HEK293 (cell line): ENCODE measurements around the gene AP2M1.

Source experiments
- IKZF3 ChIP-seq: fragments of 450-650 bp; IDR thresholded peaks from 2 replicates; pipeline ENCODE4 v1.5.0; 2018; ENCODE audit warnings: missing biosample characterization, mild to moderate bottlenecking, missing genetic modification characterization, moderate library complexity
- KLF10 ChIP-seq: fragments of 450-650 bp; IDR thresholded peaks from 2 replicates; pipeline ENCODE4 v1.5.1; 2018; ENCODE audit warnings: missing biosample characterization, mild to moderate bottlenecking, missing genetic modification characterization
- MZF1 ChIP-seq: fragments of 450-650 bp; formaldehyde crosslinking; IDR thresholded peaks from 2 replicates; pipeline ENCODE4 v1.5.1; 2017; ENCODE audit warnings: missing biosample characterization, missing genetic modification characterization, borderline replicate concordance
- OVOL3 ChIP-seq: fragments of 450-650 bp; formaldehyde crosslinking; IDR thresholded peaks from 2 replicates; pipeline ENCODE4 v1.5.1; 2016; ENCODE audit warnings: missing biosample characterization, missing genetic modification characterization
- SP2 ChIP-seq: fragments of 450-650 bp; formaldehyde crosslinking; IDR thresholded peaks from 2 replicates; pipeline ENCODE4 v1.5.1; 2016; ENCODE audit warnings: missing biosample characterization, missing genetic modification characterization
- YY1 ChIP-seq: fragments of 450-650 bp; formaldehyde crosslinking; IDR thresholded peaks from 2 replicates; pipeline ENCODE4 v1.5.1; 2018; ENCODE audit warnings: missing biosample characterization, missing genetic modification characterization
- ZBTB1 ChIP-seq: fragments of 450-650 bp; formaldehyde crosslinking; IDR thresholded peaks from 2 replicates; pipeline ENCODE4 v1.5.1; 2016; ENCODE audit warnings: missing biosample characterization, missing genetic modification characterization
- ZBTB10 ChIP-seq: fragments of 450-650 bp; formaldehyde crosslinking; IDR thresholded peaks from 2 replicates; pipeline ENCODE4 v1.5.1; 2016; ENCODE audit warnings: missing biosample characterization, missing genetic modification characterization
- ZBTB6 ChIP-seq: fragments of 450-650 bp; formaldehyde crosslinking; IDR thresholded peaks from 2 replicates; pipeline ENCODE4 v1.5.1; 2017; ENCODE audit warnings: missing biosample characterization, missing genetic modification characterization
- ZFP41 ChIP-seq: fragments of 450-650 bp; formaldehyde crosslinking; IDR thresholded peaks from 2 replicates; pipeline ENCODE4 v1.5.1; 2016; ENCODE audit warnings: missing biosample characterization, missing genetic modification characterization, borderline replicate concordance
- ZNF112 ChIP-seq: fragments of 450-650 bp; formaldehyde crosslinking; IDR thresholded peaks from 2 replicates; pipeline ENCODE4 v1.5.0; 2017; ENCODE audit warnings: missing biosample characterization, missing genetic modification characterization
- ZNF140 ChIP-seq: fragments of 450-650 bp; formaldehyde crosslinking; IDR thresholded peaks from 2 replicates; pipeline ENCODE4 v1.5.1; 2016; ENCODE audit warnings: missing biosample characterization, missing genetic modification characterization
- ZNF148 ChIP-seq: fragments of 450-650 bp; formaldehyde crosslinking; IDR thresholded peaks from 2 replicates; pipeline ENCODE4 v1.5.0; 2017; ENCODE audit warnings: missing biosample characterization, missing genetic modification characterization, borderline replicate concordance
- ZNF18 ChIP-seq: fragments of 450-650 bp; formaldehyde crosslinking; IDR thresholded peaks from 2 replicates; pipeline ENCODE4 v1.5.1; 2016; ENCODE audit warnings: missing biosample characterization, missing genetic modification characterization
- ZNF19 ChIP-seq: fragments of 450-650 bp; formaldehyde crosslinking; IDR thresholded peaks from 2 replicates; pipeline ENCODE4; 2016; ENCODE audit warnings: missing biosample characterization, missing genetic modification characterization, low read depth
- ZNF211 ChIP-seq: fragments of 450-650 bp; formaldehyde crosslinking; IDR thresholded peaks from 2 replicates; pipeline ENCODE4 v1.5.1; 2016; ENCODE audit warnings: low read depth, missing biosample characterization, missing genetic modification characterization
- ZNF23 ChIP-seq: fragments of 450-650 bp; formaldehyde crosslinking; IDR thresholded peaks from 2 replicates; pipeline ENCODE4 v1.5.1; 2016; ENCODE audit warnings: missing biosample characterization, missing genetic modification characterization, borderline replicate concordance
- ZNF266 ChIP-seq: fragments of 450-650 bp; formaldehyde crosslinking; IDR thresholded peaks from 2 replicates; pipeline ENCODE4 v1.5.1; 2016; ENCODE audit warnings: missing biosample characterization, missing genetic modification characterization, low read depth
- ZNF302 ChIP-seq: fragments of 450-650 bp; formaldehyde crosslinking; IDR thresholded peaks from 2 replicates; pipeline ENCODE4 v1.5.1; 2016; ENCODE audit warnings: missing biosample characterization, missing genetic modification characterization, low read depth
- ZNF350 ChIP-seq: fragments of 450-650 bp; formaldehyde crosslinking; IDR thresholded peaks from 2 replicates; pipeline ENCODE4 v1.5.0; 2017; ENCODE audit warnings: missing biosample characterization, mild to moderate bottlenecking, missing genetic modification characterization
- ZNF362 ChIP-seq: fragments of 450-650 bp; formaldehyde crosslinking; IDR thresholded peaks from 2 replicates; pipeline ENCODE4 v1.5.1; 2016; ENCODE audit warnings: missing biosample characterization, missing genetic modification characterization
- ZNF473 ChIP-seq: fragments of 450-650 bp; formaldehyde crosslinking; IDR thresholded peaks from 2 replicates; pipeline ENCODE4 v1.5.1; 2017; ENCODE audit warnings: missing biosample characterization, missing genetic modification characterization
- ZNF488 ChIP-seq: fragments of 450-650 bp; formaldehyde crosslinking; IDR thresholded peaks from 2 replicates; pipeline ENCODE4 v1.5.1; 2016; ENCODE audit warnings: missing biosample characterization, missing genetic modification characterization
- ZNF560 ChIP-seq: fragments of 450-650 bp; formaldehyde crosslinking; IDR thresholded peaks from 2 replicates; pipeline ENCODE4 v1.5.1; 2017; ENCODE audit warnings: missing biosample characterization, missing genetic modification characterization, borderline replicate concordance
- ZNF585B ChIP-seq: fragments of 450-650 bp; formaldehyde crosslinking; IDR thresholded peaks from 2 replicates; pipeline ENCODE4 v1.5.1; 2016; ENCODE audit warnings: missing biosample characterization, missing genetic modification characterization
- ZNF621 ChIP-seq: fragments of 450-650 bp; formaldehyde crosslinking; IDR thresholded peaks from 2 replicates; pipeline ENCODE4 v1.5.1; 2017; ENCODE audit warnings: missing biosample characterization, missing genetic modification characterization
- ZNF837 ChIP-seq: fragments of 450-650 bp; formaldehyde crosslinking; IDR thresholded peaks from 2 replicates; pipeline ENCODE4 v1.5.1; 2016; ENCODE audit warnings: missing biosample characterization, missing genetic modification characterization
- ZSCAN18 ChIP-seq: fragments of 450-650 bp; formaldehyde crosslinking; IDR thresholded peaks from 2 replicates; pipeline ENCODE4 v1.5.1; 2016; ENCODE audit warnings: missing biosample characterization, missing genetic modification characterization
- ZSCAN30 ChIP-seq: fragments of 450-650 bp; IDR thresholded peaks from 2 replicates; pipeline ENCODE4 v1.5.1; 2018; ENCODE audit warnings: missing biosample characterization, mild to moderate bottlenecking, missing genetic modification characterization, moderate library complexity

Gene AP2M1

GRCh38 chr3:184135149-184135910 lies 39.3 kb upstream of the AP2M1 start, which contains the start of gene EIF2B5 (continued):
- TF ChIP-seq ZNF19 (tag by site-specific recombination) (no peak), ZNF211 (no peak), ZNF488 (no peak), ZNF140 (no peak), ZBTB6 (tag by site-specific recombination) (no peak), ZBTB1 (tag by site-specific recombination) (no peak), ZSCAN30 (peak; percentile 83), ZNF560 (tag by site-specific recombination) (no peak), ZBTB10 (tag by site-specific recombination) (no peak), ZNF621 (tag by site-specific recombination) (no peak), ZNF473 (no peak), ZNF266 (no peak), ZNF18 (tag by site-specific recombination) (no peak), ZNF585B (tag by site-specific recombination) (no peak), ZSCAN18 (no peak), ZNF112 (tag by site-specific recombination) (no peak), ZFP41 (tag by site-specific recombination) (no peak), ZNF148 (tag by site-specific recombination) (no peak), ZNF362 (tag by site-specific recombination) (no peak), ZNF350 (tag by site-specific recombination) (no peak), ZNF837 (tag by site-specific recombination) (no peak), SP2 (peak; percentile 49), KLF10 (tag by site-specific recombination) (no peak; the same call in 1 of the 2 replicates), ZNF23 (tag by site-specific recombination) (no peak), IKZF3 (tag by site-specific recombination) (peak; percentile 73), ZNF302 (tag by site-specific recombination) (no peak), OVOL3 (tag by site-specific recombination) (no peak), YY1 (peak; percentile 89), MZF1 (tag by site-specific recombination) (no peak)
